Adipocyte (in vitro differentiated cells): ENCODE measurements around the gene SIK1.
"Not testable (repeated sequence)": the region's sequence is repeated elsewhere in the genome, so short reads cannot be mapped to it uniquely, and the experiment has no call there.

Experiments used
- DNase-seq: peaks from one replicate; pipeline ENCODE4 v3.0.0-alpha.2; 2015; ENCODE audit warnings: low read depth
- H3K27me3 ChIP-seq: replicated peaks from 2 replicates; pipeline ENCODE4 v1.7.0; 2013; ENCODE audit warnings: mild to moderate bottlenecking, low read length, moderate library complexity; ENCODE audit not compliant: control insufficient read depth, insufficient read depth
- H3K36me3 ChIP-seq: 2 replicates; pipeline ENCODE4 v1.7.0; 2013; ENCODE audit warnings: low read length, mild to moderate bottlenecking, moderate library complexity; ENCODE audit not compliant: control insufficient read depth, insufficient read depth, severe bottlenecking
- H3K4me1 ChIP-seq: 2 replicates; pipeline ENCODE4 v1.7.0; 2013; ENCODE audit warnings: mild to moderate bottlenecking, low read length, moderate library complexity; ENCODE audit not compliant: control insufficient read depth, insufficient read depth
- H3K4me3 ChIP-seq: 2 replicates; pipeline ENCODE4 v1.7.0; 2013; ENCODE audit warnings: mild to moderate bottlenecking, low read length, moderate library complexity
- H3K9ac ChIP-seq: 2 replicates; pipeline ENCODE4 v1.7.0; 2013; ENCODE audit warnings: mild to moderate bottlenecking, low read length, moderate library complexity
- H3K9me3 ChIP-seq: 2 replicates; pipeline ENCODE4 v1.7.0; 2013; ENCODE audit warnings: mild to moderate bottlenecking, low read length, moderate library complexity; ENCODE audit not compliant: control insufficient read depth

The SIK1 gene

DNA sequence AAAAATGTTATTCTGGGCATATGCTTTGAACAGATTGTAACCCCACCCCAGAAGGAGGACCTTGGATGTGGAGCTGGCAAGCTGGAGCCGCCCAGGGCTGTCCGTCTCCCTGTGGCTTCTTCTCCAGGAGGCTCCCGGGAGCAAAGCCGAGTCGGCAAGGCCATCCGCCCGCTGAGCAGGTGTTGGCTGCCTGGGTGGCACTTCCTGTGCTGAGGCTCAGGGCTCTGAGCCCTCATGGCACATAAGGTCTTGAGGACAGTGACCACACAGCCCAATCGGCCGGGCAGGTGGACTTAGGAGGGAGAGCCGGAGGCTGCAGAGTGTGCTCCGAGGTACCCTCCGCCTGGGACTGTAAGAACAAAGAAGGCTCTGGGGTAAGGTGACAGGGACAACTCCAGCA lies 28.8 kb upstream of the SIK1 start:
- not testable (repeated sequence) for H3K4me3 ChIP-seq, H3K27me3 ChIP-seq, H3K9ac ChIP-seq, H3K4me1 ChIP-seq, DNase-seq, H3K36me3 ChIP-seq, H3K9me3 ChIP-seq

DNA sequence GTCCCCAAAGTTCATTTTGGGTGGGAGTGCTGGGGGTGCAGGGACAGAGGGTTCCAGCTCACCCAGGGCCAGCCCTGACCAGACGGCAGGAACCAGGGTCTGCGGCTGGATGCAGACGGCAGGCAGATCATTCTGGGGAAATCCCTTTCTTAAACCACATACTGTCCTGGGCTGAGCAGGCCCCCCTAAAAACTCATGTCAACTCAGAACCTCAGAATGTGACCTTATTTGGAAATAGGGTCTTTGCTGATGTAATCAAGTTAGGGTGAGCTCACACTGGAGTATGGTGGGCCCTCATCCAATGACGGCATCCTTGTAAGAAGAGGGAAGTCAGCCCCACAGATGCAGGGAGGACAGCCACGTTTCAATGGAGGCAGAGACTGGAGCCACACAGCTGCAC lies 27.2 kb upstream of the SIK1 start:
- not testable (repeated sequence) for H3K4me1 ChIP-seq, H3K4me3 ChIP-seq, H3K9ac ChIP-seq, H3K36me3 ChIP-seq, DNase-seq, H3K27me3 ChIP-seq, H3K9me3 ChIP-seq

DNA sequence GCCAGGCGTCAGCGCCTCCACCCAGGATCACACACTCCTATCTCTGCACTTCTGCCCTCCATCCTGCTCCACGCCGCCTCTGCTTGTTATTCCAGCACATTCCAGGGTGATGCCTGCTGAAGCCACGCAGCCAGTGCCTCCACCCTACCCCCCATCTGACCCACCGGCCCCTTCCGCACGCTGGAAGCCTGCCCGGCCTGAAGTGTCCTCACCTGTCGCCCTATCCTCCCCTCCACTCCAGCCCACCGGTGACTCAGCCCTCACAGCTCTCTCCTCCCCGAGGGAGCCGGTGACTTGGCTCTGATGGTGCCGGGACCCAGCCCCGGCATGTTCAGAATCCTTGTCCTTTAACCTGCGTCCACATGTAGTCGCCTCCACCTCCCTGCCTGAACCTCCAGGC lies 24.9 kb upstream of the SIK1 start:
- DNase-seq, H3K4me3 ChIP-seq, H3K4me1 ChIP-seq, H3K9me3 ChIP-seq, H3K36me3 ChIP-seq, H3K27me3 ChIP-seq, H3K9ac ChIP-seq: not testable (repeated sequence)

DNA sequence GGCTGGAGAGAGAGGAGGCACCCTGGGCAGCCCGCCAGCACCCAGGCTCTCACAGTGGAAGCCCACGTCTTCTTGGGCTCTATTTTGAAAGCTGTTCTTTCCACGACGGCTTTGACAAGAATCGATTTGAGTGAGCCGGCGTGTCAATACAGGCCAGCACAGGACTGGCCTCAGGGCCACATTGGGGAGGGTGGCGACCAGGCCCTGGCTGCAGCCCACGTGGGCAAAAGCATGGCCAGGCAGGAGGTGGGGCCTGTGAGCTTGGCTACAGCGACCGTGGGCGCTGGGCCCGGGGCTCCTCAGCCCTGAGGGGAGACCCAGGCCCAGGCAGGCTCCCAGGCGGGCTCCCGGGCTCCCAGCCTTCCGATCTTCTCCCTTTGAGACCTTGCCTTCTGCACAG lies 23.4 kb upstream of the SIK1 start:
- H3K4me1 ChIP-seq, DNase-seq, H3K27me3 ChIP-seq, H3K9ac ChIP-seq, H3K36me3 ChIP-seq, H3K9me3 ChIP-seq, H3K4me3 ChIP-seq: not testable (repeated sequence)

DNA sequence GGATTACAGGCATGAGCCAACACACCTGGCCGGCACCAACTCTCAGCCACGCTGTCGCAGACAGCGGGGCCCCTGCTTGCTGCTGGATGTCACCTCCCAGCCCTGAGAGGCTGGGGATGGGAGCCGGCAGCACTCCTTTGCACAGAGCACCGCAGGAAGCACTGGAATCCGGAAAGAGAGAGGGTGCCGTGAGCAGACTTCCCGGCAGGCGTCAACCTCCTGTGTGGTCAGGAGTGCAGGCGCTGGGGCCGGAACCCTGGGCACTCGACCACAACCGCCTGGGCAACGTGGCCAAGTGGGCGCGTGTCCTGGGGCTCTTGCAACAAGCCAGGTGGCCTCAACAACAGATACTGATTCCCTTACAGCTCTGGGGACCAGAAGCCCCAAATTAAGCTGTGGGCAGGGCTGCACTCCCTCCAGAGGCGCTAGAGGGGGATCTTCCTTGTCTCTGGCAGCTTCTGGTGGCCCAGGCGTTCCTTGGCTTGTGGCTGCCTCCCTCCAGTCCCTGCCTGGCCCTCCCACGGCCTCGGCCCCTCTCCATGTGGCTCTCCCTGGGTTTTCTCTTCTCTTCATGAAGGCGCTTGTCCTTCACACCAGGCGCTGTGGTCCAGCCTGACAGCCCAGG lies 20.5 kb upstream of the SIK1 start:
- H3K9ac ChIP-seq, H3K27me3 ChIP-seq, H3K4me3 ChIP-seq, H3K9me3 ChIP-seq, H3K36me3 ChIP-seq, DNase-seq, H3K4me1 ChIP-seq: not testable (repeated sequence)

DNA sequence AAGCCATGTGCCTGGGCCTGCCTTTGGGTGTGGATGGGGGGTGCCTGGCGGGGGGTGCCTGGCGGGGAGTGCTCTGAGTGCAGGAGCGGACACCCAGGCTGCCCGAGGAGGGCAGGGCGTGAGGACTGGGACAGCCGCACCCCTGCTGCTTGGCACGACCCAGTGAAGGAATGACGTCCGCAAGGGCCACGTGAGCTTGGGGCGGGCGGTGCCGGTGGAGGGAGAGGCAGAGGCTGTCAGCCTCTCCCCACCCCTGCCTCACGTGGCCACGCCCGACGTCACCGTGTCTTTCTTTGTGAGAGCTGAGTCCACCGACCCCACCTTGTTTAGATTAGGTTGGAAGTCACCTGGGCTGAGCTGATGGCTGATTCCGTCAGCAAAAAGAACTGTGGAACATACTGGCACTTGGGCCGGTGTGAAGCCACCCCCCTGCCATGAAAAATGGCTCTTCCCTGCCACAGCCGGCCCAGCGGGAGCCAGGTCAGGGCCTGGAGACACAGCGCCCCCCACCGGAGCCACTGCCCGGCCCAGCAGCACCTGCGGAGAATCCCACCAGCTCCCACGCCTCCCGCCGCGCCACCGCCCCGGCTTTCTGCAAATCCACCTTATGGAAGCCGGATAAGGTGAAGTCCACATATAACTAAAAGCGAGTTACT lies 19.5 kb upstream of the SIK1 start:
- H3K9ac ChIP-seq, H3K4me1 ChIP-seq, H3K27me3 ChIP-seq, DNase-seq, H3K9me3 ChIP-seq, H3K4me3 ChIP-seq, H3K36me3 ChIP-seq: not testable (repeated sequence)

DNA sequence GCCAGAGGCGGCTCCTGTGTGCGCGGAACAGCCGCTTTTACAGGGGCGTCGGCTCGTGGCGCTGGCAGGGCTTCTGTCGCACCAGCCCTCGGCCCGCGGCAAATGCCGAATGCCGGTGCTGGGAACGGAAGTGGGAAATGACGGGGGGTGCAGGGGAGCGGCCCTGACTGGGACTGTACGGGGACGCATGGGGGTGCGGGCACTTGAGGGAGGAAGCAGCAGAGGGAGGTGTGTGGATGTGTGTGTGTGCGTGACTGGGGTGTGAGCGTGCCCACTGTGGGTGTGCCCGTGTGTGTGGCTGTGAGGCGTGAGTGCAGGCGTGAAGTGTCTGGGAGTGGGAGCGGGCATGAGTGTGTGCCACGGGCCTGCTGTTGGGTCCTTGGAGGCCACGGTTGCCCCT lies 17.6 kb upstream of the SIK1 start:
- H3K27me3 ChIP-seq, H3K36me3 ChIP-seq, H3K4me3 ChIP-seq, DNase-seq, H3K9me3 ChIP-seq, H3K9ac ChIP-seq, H3K4me1 ChIP-seq: not testable (repeated sequence)

DNA sequence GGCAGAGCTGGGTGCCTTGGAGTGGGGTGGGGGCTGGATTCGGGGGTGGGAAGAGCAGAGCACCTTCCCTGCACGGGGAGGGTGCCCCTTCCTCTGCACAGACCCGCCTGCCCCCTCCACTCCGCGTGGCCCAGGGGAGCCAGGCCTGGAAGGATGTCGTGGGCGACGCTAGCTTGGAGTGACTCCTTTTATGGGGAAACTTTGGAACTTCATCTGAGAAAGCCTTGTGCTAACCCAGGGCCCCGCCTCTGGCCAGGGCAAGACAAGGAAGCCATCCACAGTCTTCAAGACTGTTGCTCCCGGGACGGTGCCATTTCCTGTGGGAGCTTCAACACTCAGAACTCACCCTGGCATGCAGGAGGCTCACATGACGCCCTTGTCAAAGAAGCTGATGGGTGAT lies 15.6 kb upstream of the SIK1 start:
- H3K4me3 ChIP-seq, H3K9ac ChIP-seq, DNase-seq, H3K36me3 ChIP-seq, H3K27me3 ChIP-seq, H3K9me3 ChIP-seq, H3K4me1 ChIP-seq: not testable (repeated sequence)

DNA sequence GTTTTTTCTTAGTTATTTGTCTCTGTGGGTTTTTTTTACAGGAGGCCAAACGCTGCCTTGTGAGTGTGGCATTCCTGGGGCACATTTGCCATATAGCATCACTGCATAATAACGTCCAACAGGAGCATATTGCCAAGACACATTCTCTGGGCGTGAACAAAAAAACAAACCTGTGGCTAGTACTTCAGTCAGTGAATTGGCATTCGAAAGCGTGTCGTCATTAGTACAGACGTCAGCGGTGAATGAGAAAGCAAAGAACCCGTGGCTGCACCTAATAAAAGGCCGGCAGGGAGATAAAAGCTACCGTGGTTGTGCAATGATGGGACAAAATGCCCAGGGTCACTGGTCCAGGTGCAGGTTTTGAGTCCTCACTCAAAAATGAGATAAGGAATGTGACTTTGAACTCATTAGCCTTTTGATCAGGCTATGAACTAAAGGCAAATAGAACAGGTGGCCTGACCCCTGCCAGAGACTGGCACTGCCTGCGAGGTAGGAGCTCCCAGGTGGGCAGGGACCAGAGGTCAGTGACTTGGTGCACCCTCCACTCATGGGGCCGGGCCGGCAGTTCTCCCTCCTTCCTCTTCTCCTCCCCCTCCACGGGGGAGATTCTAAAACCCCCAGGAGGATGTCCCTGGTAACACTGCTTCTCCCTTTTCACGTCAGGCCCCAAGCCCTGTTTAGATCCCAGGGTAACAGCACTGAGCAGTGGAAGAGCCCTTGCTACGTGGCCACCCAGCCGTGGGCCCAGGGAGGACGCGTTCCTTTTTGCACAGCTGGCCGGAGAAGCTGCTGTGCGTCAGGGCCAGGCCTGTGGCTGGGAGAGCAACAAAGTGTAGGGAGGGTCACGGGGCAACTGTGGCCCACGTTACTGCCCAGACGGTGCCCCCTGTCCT lies 14.2 kb upstream of the SIK1 start:
- not testable (repeated sequence) for H3K4me3 ChIP-seq, H3K36me3 ChIP-seq, DNase-seq, H3K9me3 ChIP-seq, H3K27me3 ChIP-seq, H3K9ac ChIP-seq, H3K4me1 ChIP-seq

DNA sequence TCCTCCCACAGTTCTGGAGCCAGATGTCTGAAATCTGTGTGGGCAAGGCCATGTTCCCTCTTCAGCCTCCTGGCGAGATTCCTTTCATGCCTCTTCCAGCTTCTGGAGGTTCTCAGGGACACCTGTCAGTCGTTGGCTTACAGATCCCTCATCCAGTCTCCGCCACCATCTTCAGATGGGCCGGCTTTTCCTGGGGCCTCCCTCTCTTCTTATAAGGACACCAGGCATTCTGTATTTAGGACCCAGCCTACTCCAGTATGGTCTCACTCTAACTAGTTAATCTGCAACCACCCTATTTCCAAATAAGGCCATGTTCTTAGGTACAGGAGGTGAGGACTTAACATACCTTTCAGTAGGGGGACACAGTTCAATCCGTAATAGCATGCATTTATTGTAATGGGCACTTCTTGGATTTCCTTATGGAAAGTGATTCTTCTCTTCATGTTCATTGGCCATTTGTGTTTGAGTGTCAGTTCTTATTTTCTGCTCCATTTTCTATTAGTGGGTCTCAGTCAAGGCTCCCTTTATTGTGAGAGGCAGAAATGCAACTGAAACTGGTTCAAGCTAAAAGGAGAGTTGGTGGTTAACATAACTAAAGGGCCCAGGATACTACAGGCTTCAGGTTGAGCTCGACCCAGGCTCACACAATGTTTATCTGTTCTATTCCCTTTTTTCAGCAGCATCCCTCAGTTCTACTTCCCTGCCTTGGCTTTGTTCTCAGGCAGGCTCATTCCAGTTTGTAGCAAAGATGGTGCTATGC lies 12.6 kb upstream of the SIK1 start:
- H3K4me3 ChIP-seq, H3K9me3 ChIP-seq, H3K27me3 ChIP-seq, H3K9ac ChIP-seq, DNase-seq, H3K36me3 ChIP-seq, H3K4me1 ChIP-seq: not testable (repeated sequence)

DNA sequence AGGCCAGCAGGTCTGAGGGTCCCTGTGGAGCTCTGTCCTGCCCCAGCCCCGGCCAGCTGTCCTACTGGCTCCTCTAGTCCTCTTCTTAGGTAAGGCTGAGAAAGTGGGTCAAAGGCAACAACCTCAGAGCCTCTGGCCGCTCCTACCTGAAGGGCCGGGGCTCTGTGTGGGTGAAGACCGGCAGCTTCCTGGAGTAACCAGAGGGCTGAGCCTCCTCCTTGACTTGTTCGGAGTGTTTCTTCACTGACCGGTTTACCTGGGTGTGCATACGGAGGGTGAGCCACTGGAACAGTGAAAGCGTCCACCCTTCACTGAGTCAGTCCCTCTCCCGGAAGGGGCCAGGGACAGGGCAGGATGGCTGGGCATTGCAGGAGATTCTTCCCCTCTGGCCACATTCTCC lies 9.3 kb upstream of the SIK1 start:
- H3K27me3 ChIP-seq, H3K4me1 ChIP-seq, DNase-seq, H3K9ac ChIP-seq, H3K4me3 ChIP-seq, H3K9me3 ChIP-seq, H3K36me3 ChIP-seq: not testable (repeated sequence)
